K562 (cell line): ENCODE measurements around the gene EPB41L4A. TPM values are rescaled to one million over a fixed set of nuclear protein-coding genes. Genes with fewer than 3 reads are reported as not detected.

ENCODE experiments used
- ATAC-seq: fragments of 200-7000 bp; cut with Tn5 transposase; 3 replicates; pipeline ENCODE4 v1.9.1; 2020; ENCODE audit warnings: moderate library complexity
- BruUV-seq: library from RNA; stranded (reverse); fragments of 400-500 nt; replicated peaks from 2 replicates; lab custom pipeline; 2021; lab: Mats Ljungman, UMichigan
- CTCF ChIA-PET: fragments of 300-600 bp; formaldehyde crosslinking; extraction: SDS; loops from one replicate; lab custom pipeline; 2021; ENCODE audit warnings: low intra/inter-chr PET ratio; lab: Yijun Ruan, JAX
- POLR2A ChIA-PET: fragments of 300-600, 350-650 bp; sonication (Branson Sonifier 250); formaldehyde crosslinking; extraction: SDS; loops from one replicate; lab custom pipeline; 2021; ENCODE audit warnings: antibody characterized with exemption, inconsistent platforms; lab: Yijun Ruan, JAX
- DNase-seq, 4 experiments: peaks; one replicate each; pipeline versions ENCODE4 v3.0.0 to v3.0.0-alpha.2; 2011 to 2018; ENCODE audit warnings: low spot score in 3 of 4, mixed read lengths in 3 of 4; ENCODE audit errors: extremely low read depth in 1 of 4
- FAIRE-seq: peaks from 2 replicates; lab custom pipeline; 2011; peaks lifted over from hg19 to GRCh38; lab: Jason Lieb, UNC
- H2AFZ ChIP-seq: 2 replicates; pipeline ENCODE4 v1.6.0; 2011; ENCODE audit warnings: low read depth, low read length, control low read depth, inconsistent platforms
- H3K27ac ChIP-seq: fragments of 200-600 bp; 3 replicates; pipeline ENCODE4 v1.8.0; 2011; ENCODE audit warnings: low read depth, mild to moderate bottlenecking, control low read depth, inconsistent platforms, low read length, moderate library complexity, mixed read lengths; ENCODE audit errors: extremely low read depth
- H3K27me3 ChIP-seq, 2 experiments: fragments of 300-600 bp in 1 of 2; 2 replicates in 1 of 2; 3 replicates in 1 of 2; pipeline versions ENCODE4 v1.6.0 to v1.8.0; 2011; ENCODE audit warnings: inconsistent platforms in 2 of 2, low read length in 2 of 2, mild to moderate bottlenecking in 1 of 2, mixed read lengths in 1 of 2, moderate library complexity in 1 of 2; ENCODE audit not compliant: control insufficient read depth in 2 of 2, insufficient read depth in 2 of 2
- H3K36me3 ChIP-seq: fragments of 300-600 bp; 3 replicates; pipeline ENCODE4 v1.8.0; 2011; ENCODE audit warnings: mild to moderate bottlenecking, low read length, inconsistent platforms; ENCODE audit not compliant: control insufficient read depth, insufficient read depth
- H3K4me1 ChIP-seq, 2 experiments: fragments of 200-600 bp in 1 of 2; replicated peaks in 1 of 2; 2 replicates in 1 of 2; 3 replicates in 1 of 2; pipeline versions ENCODE4 v1.5.1 to v1.8.0; 2011; ENCODE audit warnings: inconsistent platforms in 2 of 2, low read length in 2 of 2, mild to moderate bottlenecking in 1 of 2, mixed read lengths in 1 of 2, moderate library complexity in 1 of 2; ENCODE audit not compliant: control insufficient read depth in 2 of 2, insufficient read depth in 2 of 2
- H3K4me2 ChIP-seq: 2 replicates; pipeline ENCODE4 v1.6.1; 2011; ENCODE audit warnings: low read length, control low read depth, inconsistent platforms, mixed read lengths; ENCODE audit not compliant: insufficient read depth
- H3K4me3 ChIP-seq: fragments of 200-600 bp; sonication (generic), shearing (Covaris generic); 2 replicates; pipeline ENCODE4 v1.5.1; 2016; ENCODE audit warnings: control low read depth, inconsistent platforms
- H3K79me2 ChIP-seq: fragments of 200-600 bp; 3 replicates; pipeline ENCODE4 v1.8.0; 2011; ENCODE audit warnings: low read length, inconsistent platforms; ENCODE audit not compliant: control insufficient read depth, insufficient read depth
- H3K9ac ChIP-seq, 2 experiments: 2 replicates each; pipeline versions ENCODE4 v1.6.0 to v1.6.1; 2011; ENCODE audit warnings: low read depth in 2 of 2, low read length in 2 of 2, control low read depth in 1 of 2, inconsistent platforms in 1 of 2, mild to moderate bottlenecking in 1 of 2, mixed read lengths in 1 of 2; ENCODE audit not compliant: insufficient read depth in 1 of 2
- H3K9me1 ChIP-seq: one replicate; pipeline ENCODE4 v1.6.0; 2011; ENCODE audit warnings: inconsistent platforms, mild to moderate bottlenecking, low read length, moderate library complexity; ENCODE audit not compliant: control insufficient read depth, insufficient read depth
- H3K9me3 ChIP-seq: replicated peaks from 2 replicates; pipeline ENCODE4 v1.5.1; 2011; ENCODE audit warnings: low read depth, low read length, inconsistent platforms; ENCODE audit not compliant: control insufficient read depth, insufficient read depth
- H4K20me1 ChIP-seq: replicated peaks from 2 replicates; pipeline ENCODE4 v1.6.1; 2011; ENCODE audit warnings: low read length, inconsistent platforms, mixed read lengths; ENCODE audit not compliant: control insufficient read depth, insufficient read depth
- CHCHD3 ChIP-seq: fragments of 250-450 bp; sonication (Bioruptor Pico); IDR thresholded peaks from 2 replicates; pipeline ENCODE4 v2.1.2; 2022; ENCODE audit warnings: mild to moderate bottlenecking
- KDM1A ChIP-seq, 2 experiments: fragments of 450-650 bp; IDR thresholded peaks; 2 replicates each; pipeline ENCODE4 v1.6.1; 2016; ENCODE audit warnings: mild to moderate bottlenecking in 2 of 2
- MIER1 ChIP-seq: fragments of 450-650 bp; IDR thresholded peaks from 2 replicates; pipeline ENCODE4 v1.6.1; 2016; ENCODE audit warnings: antibody characterized with exemption, mild to moderate bottlenecking, low read depth
- POLR3G ChIP-seq: IDR thresholded peaks from 2 replicates; pipeline ENCODE4 v1.6.1; 2011; ENCODE audit not compliant: insufficient read length, insufficient replicate concordance; ENCODE audit errors: extremely low read depth
- PYGO2 ChIP-seq: fragments of 450-650 bp; IDR thresholded peaks from 2 replicates; pipeline ENCODE4 v1.6.1; 2016; ENCODE audit warnings: mild to moderate bottlenecking, missing genetic modification characterization, moderate library complexity, missing compliant biosample characterization
- ZNF121 ChIP-seq: sonication (generic); formaldehyde crosslinking; conservative IDR thresholded peaks from 2 replicates; pipeline ENCODE4 v1.8.0; 2022; ENCODE audit warnings: missing genetic modification reagents
- ZNF778 ChIP-seq: fragments of 450-650 bp; formaldehyde crosslinking; IDR thresholded peaks from 2 replicates; pipeline ENCODE4 v1.4.0; 2020; ENCODE audit warnings: mild to moderate bottlenecking, moderate library complexity
- in situ Hi-C: fragments of 300-500 bp; cut with MboI; formaldehyde crosslinking; loops from 4 replicates; pipeline ENCODE4 v1.15.0; 2018; ENCODE audit warnings: inconsistent platforms, mixed read lengths
- intact Hi-C: fragments of 100-400 bp; cut with micrococcal nuclease; formaldehyde crosslinking; loops from 2 replicates; pipeline ENCODE4 v1.14.2; 2022
- polyA plus RNA-seq, 8 experiments: library from polyadenylated mRNA; depleted of rRNA in 4 of 8; stranded (reverse) in 5 of 8; unstranded in 3 of 8; fragments of >200 nt; fragmentation: Nextera tagmentation in 2 of 8; fragmentation: Illumina TruSeq in 1 of 8; extraction: Ambion mirVana in 2 of 8; extraction: Trizol in 1 of 8; gene quantifications; 2 replicates each; pipeline versions ENCODE4 v1.2.1 to v1.2.3, GENCODE V29; 2011 to 2014; ENCODE audit warnings: inconsistent platforms in 1 of 8, missing spikeins in 1 of 8
- total RNA-seq, 7 experiments: library from RNA; depleted of rRNA in 6 of 7; stranded (reverse); fragments of >200 nt in 6 of 7; fragmentation: Illumina TruSeq in 2 of 7; extraction: Trizol in 2 of 7; gene quantifications; 2 replicates each; pipeline versions ENCODE4 v1.2.1 to v1.2.3, GENCODE V29; 2011 to 2021; ENCODE audit warnings: low replicate concordance in 1 of 7
- TF ChIP-seq, protein P1 (sequence below): fragments of 250-450 bp; sonication (Bioruptor Pico); IDR thresholded peaks from 2 replicates; pipeline ENCODE4 v1.4.0; 2020; ENCODE audit warnings: mild to moderate bottlenecking, moderate library complexity
- TF ChIP-seq, protein P2 (sequence below): conservative IDR thresholded peaks from 2 replicates; pipeline ENCODE4 v1.6.1; 2011; ENCODE audit warnings: low read depth, mild to moderate bottlenecking, low read length; ENCODE audit not compliant: control insufficient read depth

EPB41L4A gene
- total and polyA plus RNA-seq, 9 of the 15 experiments (the other 6 are each of a cell fraction or from before 2014, with no cell fraction given) = 0.04 to 0.35 (median 0.12) TPM; not detected in 3

DNA sequence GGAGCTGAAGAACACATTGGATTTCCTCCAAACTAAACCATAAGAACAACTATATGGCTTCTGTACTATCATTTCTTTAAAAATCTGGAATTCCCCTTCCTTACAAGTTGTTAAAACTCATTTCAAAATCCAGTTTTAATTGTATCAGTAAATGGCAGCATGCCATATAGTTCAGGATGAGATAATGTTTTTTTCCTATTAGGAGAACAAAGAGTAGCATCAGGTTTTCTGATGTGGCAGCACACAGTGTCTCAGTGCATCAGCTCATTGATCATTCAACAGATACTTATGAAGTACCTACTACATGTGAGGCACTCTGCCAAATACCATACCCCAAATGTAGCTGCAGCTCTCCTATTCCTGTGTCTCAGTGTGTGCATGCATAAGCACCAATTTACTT, 161.1 kb downstream of the EPB41L4A start:
- POLR2A ChIA-PET = no interaction called here
- FAIRE-seq = no peak
- CTCF ChIA-PET = no interaction called here
- Histone ChIP-seq H3K9ac (no peak overlapping the region), H3K27me3 (peaks cover 0 to 4% of the 10 kb centered on the region in 2 experiments; a peak in 1 of 5 replicates), H3K36me3 (no peaks in the 10 kb centered on the region), H3K4me2 (no peak overlapping the region), H2AFZ (no peak overlapping the region), H3K9me1 (no peaks in the 10 kb centered on the region), H3K9me3 (no peaks in the 10 kb centered on the region), H3K27ac (no peak overlapping the region), H3K4me3 (no peak overlapping the region), H3K4me1 (no peaks in the 10 kb centered on the region), H3K79me2 (no peaks in the 10 kb centered on the region), H4K20me1 (no peaks in the 10 kb centered on the region)
- intact Hi-C loops = no loop called here
- DNase-seq = no peak
- BruUV-seq = no TSS peak
- TF ChIP-seq MIER1 (no peak), ZNF121 (CRISPR knock-in tag) (no peak), POLR3G (no peak), PYGO2 (tag) (no peak), ZNF778 (CRISPR knock-in tag) (no peak), CHCHD3 (CRISPR knock-in tag) (no peak), KDM1A (IDR thresholded peaks at IDR 0.05) (no peak)
- TF ChIP-seq, protein P1, sequence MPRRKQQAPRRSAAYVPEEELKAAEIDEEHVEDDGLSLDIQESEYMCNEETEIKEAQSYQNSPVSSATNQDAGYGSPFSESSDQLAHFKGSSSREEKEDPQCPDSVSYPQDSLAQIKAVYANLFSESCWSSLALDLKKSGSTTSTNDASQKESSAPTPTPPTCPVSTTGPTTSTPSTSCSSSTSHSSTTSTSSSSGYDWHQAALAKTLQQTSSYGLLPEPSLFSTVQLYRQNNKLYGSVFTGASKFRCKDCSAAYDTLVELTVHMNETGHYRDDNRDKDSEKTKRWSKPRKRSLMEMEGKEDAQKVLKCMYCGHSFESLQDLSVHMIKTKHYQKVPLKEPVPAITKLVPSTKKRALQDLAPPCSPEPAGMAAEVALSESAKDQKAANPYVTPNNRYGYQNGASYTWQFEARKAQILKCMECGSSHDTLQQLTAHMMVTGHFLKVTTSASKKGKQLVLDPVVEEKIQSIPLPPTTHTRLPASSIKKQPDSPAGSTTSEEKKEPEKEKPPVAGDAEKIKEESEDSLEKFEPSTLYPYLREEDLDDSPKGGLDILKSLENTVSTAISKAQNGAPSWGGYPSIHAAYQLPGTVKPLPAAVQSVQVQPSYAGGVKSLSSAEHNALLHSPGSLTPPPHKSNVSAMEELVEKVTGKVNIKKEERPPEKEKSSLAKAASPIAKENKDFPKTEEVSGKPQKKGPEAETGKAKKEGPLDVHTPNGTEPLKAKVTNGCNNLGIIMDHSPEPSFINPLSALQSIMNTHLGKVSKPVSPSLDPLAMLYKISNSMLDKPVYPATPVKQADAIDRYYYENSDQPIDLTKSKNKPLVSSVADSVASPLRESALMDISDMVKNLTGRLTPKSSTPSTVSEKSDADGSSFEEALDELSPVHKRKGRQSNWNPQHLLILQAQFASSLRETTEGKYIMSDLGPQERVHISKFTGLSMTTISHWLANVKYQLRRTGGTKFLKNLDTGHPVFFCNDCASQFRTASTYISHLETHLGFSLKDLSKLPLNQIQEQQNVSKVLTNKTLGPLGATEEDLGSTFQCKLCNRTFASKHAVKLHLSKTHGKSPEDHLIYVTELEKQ (CRISPR knock-in tag) = no peak
- TF ChIP-seq, protein P2, sequence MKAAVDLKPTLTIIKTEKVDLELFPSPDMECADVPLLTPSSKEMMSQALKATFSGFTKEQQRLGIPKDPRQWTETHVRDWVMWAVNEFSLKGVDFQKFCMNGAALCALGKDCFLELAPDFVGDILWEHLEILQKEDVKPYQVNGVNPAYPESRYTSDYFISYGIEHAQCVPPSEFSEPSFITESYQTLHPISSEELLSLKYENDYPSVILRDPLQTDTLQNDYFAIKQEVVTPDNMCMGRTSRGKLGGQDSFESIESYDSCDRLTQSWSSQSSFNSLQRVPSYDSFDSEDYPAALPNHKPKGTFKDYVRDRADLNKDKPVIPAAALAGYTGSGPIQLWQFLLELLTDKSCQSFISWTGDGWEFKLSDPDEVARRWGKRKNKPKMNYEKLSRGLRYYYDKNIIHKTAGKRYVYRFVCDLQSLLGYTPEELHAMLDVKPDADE = no peak
- ATAC-seq = no peak
- in situ Hi-C loops = no loop called here
